GM12874 (cell line): Measurements from ENCODE around the gene TRAPPC2.

Source experiments
- CTCF ChIP-seq: IDR thresholded peaks from 2 replicates; pipeline ENCODE4 v1.5.1; 2011; ENCODE audit warnings: low read depth, mild to moderate bottlenecking, control low read depth, low read length, moderate library complexity; ENCODE audit not compliant: insufficient read depth

The TRAPPC2 gene

GRCh38 chrX:13734278-13735172 lies at the start of gene TRAPPC2, which contains the start of gene OFD1:
Gene TRAPPC2, minus strand, starts transcription at chrX:13734620. Its CDS starts 14,657 bp downstream, at chrX:13719963.
Gene OFD1, plus strand, starts transcription at chrX:13734748. Its CDS starts 324 bp downstream, at chrX:13735072.
- TF ChIP-seq CTCF, result no peak

GRCh38 chrX:13780868-13781427 lies 46.5 kb upstream of the TRAPPC2 start:
- no peak for TF ChIP-seq CTCF

- TF ChIP-seq CTCF, result no peak
These were observed 44.5 kb upstream of the TRAPPC2 start for GRCh38 chrX:13778916-13779315.

GRCh38 chrX:13776387-13776786 lies 42.0 kb upstream of the TRAPPC2 start:
- no peak for TF ChIP-seq CTCF

GRCh38 chrX:13775837-13776236 lies 41.4 kb upstream of the TRAPPC2 start:
- TF ChIP-seq CTCF, result no peak

GRCh38 chrX:13774696-13775095 lies 40.3 kb upstream of the TRAPPC2 start:
- no peak for TF ChIP-seq CTCF

- no peak for TF ChIP-seq CTCF
These were observed 35.7 kb upstream of the TRAPPC2 start for GRCh38 chrX:13770013-13770535.
